DOHH2 (cell line): ENCODE data around the gene MRPL12.

Source experiments
- H3F3A ChIP-seq: fragments of 200-600 bp; sonication (generic), shearing (Covaris generic); 2 replicates; pipeline ENCODE4 v1.6.0; 2016; ENCODE audit warnings: antibody characterized with exemption, mild to moderate bottlenecking; ENCODE audit not compliant: control insufficient read depth, insufficient read depth
- H3K27ac ChIP-seq: fragments of 200-600 bp; sonication (generic); 2 replicates; pipeline ENCODE4 v1.5.1; 2014; ENCODE audit warnings: low read depth, mild to moderate bottlenecking, low read length, moderate library complexity
- H3K27me3 ChIP-seq: fragments of 200-600 bp; sonication (generic); 2 replicates; pipeline ENCODE4 v1.6.1; 2014; ENCODE audit warnings: mild to moderate bottlenecking, low read length, mixed read lengths; ENCODE audit not compliant: control insufficient read depth
- H3K36me3 ChIP-seq: fragments of 200-600 bp; sonication (generic); 2 replicates; pipeline ENCODE4 v1.6.1; 2014; ENCODE audit warnings: mild to moderate bottlenecking, low read length, moderate library complexity, mixed read lengths; ENCODE audit not compliant: control insufficient read depth
- H3K4me1 ChIP-seq: fragments of 200-600 bp; sonication (generic); 2 replicates; pipeline ENCODE4 v1.6.1; 2014; ENCODE audit warnings: mild to moderate bottlenecking, low read length, mixed read lengths; ENCODE audit not compliant: control insufficient read depth
- H3K4me2 ChIP-seq: fragments of 200-600 bp; sonication (generic); 2 replicates; pipeline ENCODE4 v1.6.0; 2014; ENCODE audit warnings: mild to moderate bottlenecking, low read length, moderate library complexity
- H3K4me3 ChIP-seq: fragments of 200-600 bp; sonication (generic); 2 replicates; pipeline ENCODE4 v1.5.1; 2014; ENCODE audit warnings: mild to moderate bottlenecking, low read length, mixed read lengths
- H3K79me2 ChIP-seq: fragments of 200-600 bp; sonication (generic); 2 replicates; pipeline ENCODE4 v1.6.1; 2014; ENCODE audit warnings: mild to moderate bottlenecking, low read length, mixed read lengths; ENCODE audit not compliant: control insufficient read depth
- H3K9me2 ChIP-seq: fragments of 200-600 bp; sonication (generic); replicated peaks from 2 replicates; pipeline ENCODE4 v1.6.1; 2014; ENCODE audit warnings: mild to moderate bottlenecking, low read length, mixed read lengths; ENCODE audit not compliant: control insufficient read depth
- H3K9me3 ChIP-seq: fragments of 200-600 bp; sonication (generic); 2 replicates; pipeline ENCODE4 v1.6.1; 2014; ENCODE audit warnings: antibody characterized with exemption, low read length, mixed read lengths; ENCODE audit not compliant: control insufficient read depth, insufficient read depth
- H4K20me1 ChIP-seq: fragments of 200-600 bp; sonication (generic); 2 replicates; pipeline ENCODE4 v1.6.0; 2014; ENCODE audit warnings: low read depth, mild to moderate bottlenecking, antibody characterized with exemption, low read length, moderate library complexity; ENCODE audit not compliant: control insufficient read depth, insufficient read depth
- EZH2phosphoT487 ChIP-seq: fragments of 200-600 bp; sonication (generic); IDR thresholded peaks from 2 replicates; pipeline ENCODE4 v1.6.1; 2017; ENCODE audit warnings: borderline replicate concordance, mild to moderate bottlenecking, antibody characterized with exemption, low read length, moderate library complexity, mixed read lengths
- TF ChIP-seq, protein P1 (sequence below): fragments of 200-600 bp; sonication (generic); IDR thresholded peaks from one replicate; pipeline ENCODE4 v1.5.1; 2014; ENCODE audit warnings: antibody characterized with exemption, mild to moderate bottlenecking, low read depth, low read length; ENCODE audit not compliant: poor library complexity, severe bottlenecking

Gene MRPL12

DNA sequence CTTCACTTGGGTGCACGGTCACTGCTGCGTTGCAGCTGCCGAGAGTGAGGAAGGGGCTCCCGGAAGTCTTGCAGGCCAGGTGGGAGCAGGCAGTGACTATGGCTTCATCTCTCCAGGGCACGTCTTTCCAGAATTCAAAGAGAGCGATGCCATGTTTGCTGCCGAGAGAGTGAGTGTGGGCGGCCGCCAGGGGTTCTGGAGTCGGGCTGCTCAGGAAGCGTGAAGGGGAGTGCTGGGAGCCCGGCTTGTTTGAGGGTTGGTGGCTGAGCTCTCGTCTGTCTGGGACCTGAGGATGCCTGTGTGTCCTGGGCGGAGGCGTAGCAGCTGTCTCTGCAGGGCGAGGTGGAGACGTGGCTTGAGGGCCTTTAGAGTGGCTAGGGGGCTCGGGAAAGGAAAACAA, 13.1 kb upstream of the MRPL12 start:
- H3K79me2 ChIP-seq: peaks cover 46% of the 10 kb centered on the region
- H3K4me2 ChIP-seq: no peak overlapping the region
- H3K9me2 ChIP-seq: no peaks in the 10 kb centered on the region
- TF ChIP-seq EZH2phosphoT487: no peak
- TF ChIP-seq, protein P1, sequence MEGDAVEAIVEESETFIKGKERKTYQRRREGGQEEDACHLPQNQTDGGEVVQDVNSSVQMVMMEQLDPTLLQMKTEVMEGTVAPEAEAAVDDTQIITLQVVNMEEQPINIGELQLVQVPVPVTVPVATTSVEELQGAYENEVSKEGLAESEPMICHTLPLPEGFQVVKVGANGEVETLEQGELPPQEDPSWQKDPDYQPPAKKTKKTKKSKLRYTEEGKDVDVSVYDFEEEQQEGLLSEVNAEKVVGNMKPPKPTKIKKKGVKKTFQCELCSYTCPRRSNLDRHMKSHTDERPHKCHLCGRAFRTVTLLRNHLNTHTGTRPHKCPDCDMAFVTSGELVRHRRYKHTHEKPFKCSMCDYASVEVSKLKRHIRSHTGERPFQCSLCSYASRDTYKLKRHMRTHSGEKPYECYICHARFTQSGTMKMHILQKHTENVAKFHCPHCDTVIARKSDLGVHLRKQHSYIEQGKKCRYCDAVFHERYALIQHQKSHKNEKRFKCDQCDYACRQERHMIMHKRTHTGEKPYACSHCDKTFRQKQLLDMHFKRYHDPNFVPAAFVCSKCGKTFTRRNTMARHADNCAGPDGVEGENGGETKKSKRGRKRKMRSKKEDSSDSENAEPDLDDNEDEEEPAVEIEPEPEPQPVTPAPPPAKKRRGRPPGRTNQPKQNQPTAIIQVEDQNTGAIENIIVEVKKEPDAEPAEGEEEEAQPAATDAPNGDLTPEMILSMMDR: no peak
- peaks cover 9% of the 10 kb centered on the region; the same call in 1 of the 2 replicates for H4K20me1 ChIP-seq
- no peak overlapping the region for H3K4me3 ChIP-seq
- peaks cover 7% of the 10 kb centered on the region for H3K4me1 ChIP-seq
- no peaks in the 10 kb centered on the region for H3K9me3 ChIP-seq
- H3K27me3 ChIP-seq: no peaks in the 10 kb centered on the region
- no peaks in the 10 kb centered on the region for H3F3A ChIP-seq
- peaks cover 97% of the 10 kb centered on the region for H3K36me3 ChIP-seq
- H3K27ac ChIP-seq: no peak overlapping the region

DNA sequence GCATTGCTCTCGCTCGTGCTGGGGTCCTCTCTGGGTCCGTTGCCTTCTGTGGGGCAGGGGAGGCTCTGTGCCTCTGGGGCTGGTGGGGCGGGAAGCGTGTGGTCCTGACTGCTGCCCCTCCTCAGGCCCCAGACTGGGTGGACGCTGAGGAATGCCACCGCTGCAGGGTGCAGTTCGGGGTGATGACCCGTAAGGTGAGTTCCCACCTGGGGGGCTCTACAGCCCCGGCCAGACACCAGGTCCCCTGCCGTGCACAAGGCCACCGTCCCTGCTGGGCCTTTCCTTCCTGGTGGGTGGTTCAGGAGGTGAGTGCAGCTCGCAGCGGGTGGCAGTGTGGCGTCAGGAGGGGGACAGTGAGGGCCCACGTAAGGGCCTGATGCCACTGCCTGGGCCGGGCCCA, 12.6 kb upstream of the MRPL12 start:
- Histone ChIP-seq H3K4me2 (no peak overlapping the region), H3K4me3 (no peak overlapping the region), H3K27ac (no peak overlapping the region), H3K4me1 (peaks cover 3% of the 10 kb centered on the region), H3F3A (no peaks in the 10 kb centered on the region), H3K9me3 (no peaks in the 10 kb centered on the region), H4K20me1 (peaks cover 4% of the 10 kb centered on the region; the same call in 1 of the 2 replicates), H3K79me2 (peaks cover 43% of the 10 kb centered on the region), H3K27me3 (no peaks in the 10 kb centered on the region), H3K9me2 (no peaks in the 10 kb centered on the region), H3K36me3 (peaks cover 97% of the 10 kb centered on the region)
- no peak for TF ChIP-seq EZH2phosphoT487
- TF ChIP-seq, protein P1: no peak

DNA sequence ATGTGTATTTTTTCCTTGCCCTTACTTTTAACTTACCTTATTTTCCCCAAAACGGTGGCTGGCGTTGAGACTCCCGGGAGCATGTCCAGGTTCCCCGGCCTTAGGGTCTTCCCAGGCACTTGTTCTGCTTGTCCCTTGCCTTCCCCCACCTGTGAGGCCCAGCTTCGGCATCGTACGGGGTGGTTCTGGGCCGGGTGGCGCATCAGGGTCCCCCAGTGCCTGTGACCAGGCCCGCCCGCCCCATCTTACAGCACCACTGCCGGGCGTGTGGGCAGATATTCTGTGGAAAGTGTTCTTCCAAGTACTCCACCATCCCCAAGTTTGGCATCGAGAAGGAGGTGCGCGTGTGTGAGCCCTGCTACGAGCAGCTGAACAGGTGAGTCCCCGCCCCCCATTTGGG, 12.0 kb upstream of the MRPL12 start:
- peaks cover 97% of the 10 kb centered on the region for H3K36me3 ChIP-seq
- TF ChIP-seq EZH2phosphoT487: no peak
- TF ChIP-seq, protein P1: no peak

More for the DNA sequence above, 12.0 kb upstream of the MRPL12 start:
- no peaks in the 10 kb centered on the region for H3F3A ChIP-seq
- peaks cover 3% of the 10 kb centered on the region; the same call in 1 of the 2 replicates for H4K20me1 ChIP-seq
- H3K27ac ChIP-seq: no peak overlapping the region
- no peak overlapping the region for H3K4me3 ChIP-seq
- no peaks in the 10 kb centered on the region for H3K9me2 ChIP-seq
- no peaks in the 10 kb centered on the region for H3K4me1 ChIP-seq
- no peak overlapping the region for H3K4me2 ChIP-seq
- H3K9me3 ChIP-seq: no peaks in the 10 kb centered on the region
- H3K27me3 ChIP-seq: no peaks in the 10 kb centered on the region
- H3K79me2 ChIP-seq: peaks cover 40% of the 10 kb centered on the region
